Left kidney (tissue), 8 donors: Measurements from ENCODE around the gene SPATA2. TPM values are rescaled to one million over a fixed set of nuclear protein-coding genes. Genes with fewer than 3 reads are reported as not detected.
"Not testable (repeated sequence)": the region's sequence is repeated elsewhere in the genome, so short reads cannot be mapped to it uniquely, and the experiment has no call there.

Experiments
- DNase-seq: peaks from one replicate; pipeline ENCODE4 v3.0.0-alpha.2; 2013
- long read RNA-seq, 8 donors: transcript quantifications; one replicate each; lab custom pipeline, GENCODE V29; 2026
- polyA plus RNA-seq: library from polyadenylated mRNA; unstranded; fragments of 120-200 nt; gene quantifications from one replicate; pipeline ENCODE4 v1.2.1, GENCODE V29; 2013; ENCODE audit not compliant: insufficient read length

The SPATA2 gene
- 9.5 TPM for polyA plus RNA-seq
- long read RNA-seq, donor 1, full-length matches to known transcripts = 3 of 64 reads
- long read RNA-seq, donor 1, partial matches to known transcripts = 17 of 64 reads
- long read RNA-seq, donor 1, other reads (novel, unspliced or antisense) = 44 of 64 reads
- long read RNA-seq, donor 2, full-length matches to known transcripts = 3 of 3 reads
- long read RNA-seq, donor 2, partial matches to known transcripts = 0 of 3 reads
- long read RNA-seq, donor 2, other reads (novel, unspliced or antisense) = 0 of 3 reads
- long read RNA-seq, donor 3, partial matches to known transcripts = 11 of 36 reads
- long read RNA-seq, donor 3, other reads (novel, unspliced or antisense) = 25 of 36 reads
- long read RNA-seq, donor 4 = 0 reads
- long read RNA-seq, donor 5, full-length matches to known transcripts = 5 of 5 reads
- long read RNA-seq, donor 5, partial matches to known transcripts = 0 of 5 reads
- long read RNA-seq, donor 5, other reads (novel, unspliced or antisense) = 0 of 5 reads
- long read RNA-seq, donor 6, full-length matches to known transcripts = 2 of 2 reads
- long read RNA-seq, donor 6, partial matches to known transcripts = 0 of 2 reads
- long read RNA-seq, donor 6, other reads (novel, unspliced or antisense) = 0 of 2 reads
- long read RNA-seq, donor 7, full-length matches to known transcripts = 4 of 4 reads
- long read RNA-seq, donor 7, partial matches to known transcripts = 0 of 4 reads
- long read RNA-seq, donor 7, other reads (novel, unspliced or antisense) = 0 of 4 reads
- long read RNA-seq, donor 8, full-length matches to known transcripts = 1 of 1 reads
- long read RNA-seq, donor 8, partial matches to known transcripts = 0 of 1 reads
- long read RNA-seq, donor 8, other reads (novel, unspliced or antisense) = 0 of 1 reads

- peak; percentile 93 for DNase-seq
These were observed at the start of gene SPATA2 for GRCh38 chr20:49915380-49916145. Gene SPATA2, minus strand, starts transcription at chr20:49915529. Its CDS starts 7,039 bp downstream, at chr20:49908490.

- no peak for DNase-seq
These were observed 46.1 kb upstream of the SPATA2 start for GRCh38 chr20:49961413-49961812.

GRCh38 chr20:49957089-49957938, 42.0 kb upstream of the SPATA2 start:
- DNase-seq = not testable (repeated sequence)

- DNase-seq = no peak
These were observed 41.4 kb upstream of the SPATA2 start for GRCh38 chr20:49956689-49957088.

- not testable (repeated sequence) for DNase-seq
These were observed 40.6 kb upstream of the SPATA2 start for GRCh38 chr20:49955830-49956396.

GRCh38 chr20:49955167-49955566, 39.8 kb upstream of the SPATA2 start:
- DNase-seq = no peak

- no peak for DNase-seq
These were observed 35.8 kb upstream of the SPATA2 start for GRCh38 chr20:49951151-49951550.

- DNase-seq = no peak
These were observed 33.6 kb upstream of the SPATA2 start for GRCh38 chr20:49948809-49949507.

- DNase-seq = no peak
These were observed 32.8 kb upstream of the SPATA2 start for GRCh38 chr20:49948178-49948577.

GRCh38 chr20:49945701-49946477, 30.6 kb upstream of the SPATA2 start:
- DNase-seq = no peak

GRCh38 chr20:49945306-49945700, 30.0 kb upstream of the SPATA2 start:
- no peak for DNase-seq

- DNase-seq = no peak
These were observed 27.6 kb upstream of the SPATA2 start for GRCh38 chr20:49942942-49943341.

- no peak for DNase-seq
These were observed 27.0 kb upstream of the SPATA2 start for GRCh38 chr20:49942303-49942702.

GRCh38 chr20:49941456-49941855, 26.1 kb upstream of the SPATA2 start:
- DNase-seq = no peak

GRCh38 chr20:49938173-49939163, 23.1 kb upstream of the SPATA2 start:
- no peak for DNase-seq

GRCh38 chr20:49937027-49937929, 21.9 kb upstream of the SPATA2 start:
- no peak for DNase-seq
